SK-N-SH (cell line): ENCODE data around the gene EBF4.

ENCODE experiments used
- RAD21 ChIP-seq: IDR thresholded peaks from 2 replicates; pipeline ENCODE4 v1.6.1; 2012; ENCODE audit warnings: mild to moderate bottlenecking, low read length
- TF ChIP-seq, protein P1 (sequence below): fragments of 200-600 bp; sonication (generic); IDR thresholded peaks from 2 replicates; pipeline ENCODE4 v1.6.1; 2017; ENCODE audit warnings: antibody characterized with exemption, mild to moderate bottlenecking, moderate library complexity

DNA sequence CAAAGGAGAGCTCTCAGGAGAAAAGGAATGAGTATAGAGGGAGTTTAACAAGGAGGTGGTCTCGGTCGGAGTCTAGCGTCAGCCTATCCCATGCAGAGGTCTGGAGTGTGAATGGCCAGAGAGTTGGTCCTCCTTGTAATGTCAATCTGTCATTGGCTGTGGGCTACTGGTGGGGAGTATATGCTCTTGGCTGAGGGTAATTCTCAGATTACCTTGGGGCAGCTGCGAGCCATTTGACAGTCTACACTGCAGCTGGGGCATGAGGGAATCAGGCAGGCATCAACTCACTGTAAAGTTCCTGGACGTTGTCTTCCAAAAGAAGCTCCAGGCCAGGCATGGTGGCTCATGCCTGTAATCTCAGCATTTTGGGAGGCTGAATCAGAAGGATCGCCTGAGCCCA, 48.1 kb downstream of the EBF4 start:
- TF ChIP-seq, protein P1, sequence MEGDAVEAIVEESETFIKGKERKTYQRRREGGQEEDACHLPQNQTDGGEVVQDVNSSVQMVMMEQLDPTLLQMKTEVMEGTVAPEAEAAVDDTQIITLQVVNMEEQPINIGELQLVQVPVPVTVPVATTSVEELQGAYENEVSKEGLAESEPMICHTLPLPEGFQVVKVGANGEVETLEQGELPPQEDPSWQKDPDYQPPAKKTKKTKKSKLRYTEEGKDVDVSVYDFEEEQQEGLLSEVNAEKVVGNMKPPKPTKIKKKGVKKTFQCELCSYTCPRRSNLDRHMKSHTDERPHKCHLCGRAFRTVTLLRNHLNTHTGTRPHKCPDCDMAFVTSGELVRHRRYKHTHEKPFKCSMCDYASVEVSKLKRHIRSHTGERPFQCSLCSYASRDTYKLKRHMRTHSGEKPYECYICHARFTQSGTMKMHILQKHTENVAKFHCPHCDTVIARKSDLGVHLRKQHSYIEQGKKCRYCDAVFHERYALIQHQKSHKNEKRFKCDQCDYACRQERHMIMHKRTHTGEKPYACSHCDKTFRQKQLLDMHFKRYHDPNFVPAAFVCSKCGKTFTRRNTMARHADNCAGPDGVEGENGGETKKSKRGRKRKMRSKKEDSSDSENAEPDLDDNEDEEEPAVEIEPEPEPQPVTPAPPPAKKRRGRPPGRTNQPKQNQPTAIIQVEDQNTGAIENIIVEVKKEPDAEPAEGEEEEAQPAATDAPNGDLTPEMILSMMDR, result no peak
- TF ChIP-seq RAD21, result no peak
